Stimulated activated CD4-positive, alpha-beta T cell treated with anti-CD3 and anti-CD28 coated beads, Interleukin-4, amount 100 ng/mL, for 24 hours (primary cell): ENCODE results near the gene ROS1.

ENCODE experiments used
- DNase-seq: peaks from one replicate; pipeline ENCODE4 v3.0.0-alpha.2; 2020

ROS1 gene

DNA sequence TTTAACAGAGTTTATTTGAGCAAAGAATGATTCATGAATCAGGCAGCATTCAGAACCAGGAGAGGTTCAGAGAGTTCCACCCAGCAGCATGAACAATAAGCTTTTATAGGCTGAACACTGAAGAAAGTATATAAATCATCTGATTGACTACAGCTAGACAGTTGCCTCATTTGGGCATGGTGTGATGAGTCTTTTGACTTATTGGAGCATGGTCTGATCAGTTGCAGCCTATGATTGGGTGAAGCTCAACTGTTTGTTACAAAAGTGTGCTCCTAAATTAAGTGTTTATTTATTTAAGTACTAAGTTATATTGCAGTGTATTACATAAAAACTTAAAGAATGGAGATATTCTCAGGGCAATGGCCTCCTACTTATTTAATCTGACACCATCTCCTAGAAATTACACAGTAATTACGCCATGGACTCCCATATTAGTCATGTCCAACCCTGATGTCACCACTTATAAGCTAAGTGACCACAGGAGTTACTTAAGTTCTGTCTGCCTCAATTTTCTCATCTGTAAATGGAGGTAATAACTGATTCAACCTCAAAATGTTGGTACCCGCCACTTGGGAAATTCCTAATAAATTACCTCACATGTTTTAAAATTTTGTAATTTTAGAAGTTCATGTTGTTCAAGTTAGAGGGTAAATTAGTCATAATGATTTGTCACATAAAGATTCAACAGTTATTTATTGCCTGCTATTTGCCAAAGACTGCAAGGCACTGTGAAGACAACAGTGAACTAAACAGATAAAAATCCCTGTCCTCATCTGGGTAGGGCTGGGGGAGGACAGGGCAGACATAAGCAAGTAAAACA is 15.2 kb upstream of the ROS1 start:
- no peak for DNase-seq

GRCh38 chr6:117432273-117432672 is 6.5 kb upstream of the ROS1 start:
- no peak for DNase-seq

DNA sequence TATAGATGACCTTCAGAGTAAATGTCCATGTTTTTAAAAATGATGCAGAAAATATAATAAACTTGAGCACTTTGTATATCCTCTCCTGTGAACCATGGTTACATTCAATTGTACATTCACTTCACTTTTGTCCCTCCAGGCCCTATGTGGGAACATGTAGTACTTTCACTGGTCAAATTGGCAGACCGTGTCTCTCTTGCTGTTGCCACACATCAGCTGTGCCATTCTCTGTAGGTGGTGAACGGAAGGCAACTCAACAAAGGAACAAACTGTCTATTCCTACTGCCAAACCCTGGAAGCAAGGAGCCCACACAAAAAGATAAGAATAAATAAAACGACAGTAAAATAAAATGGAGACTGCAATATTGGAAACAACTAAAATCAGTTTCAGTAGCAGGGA is 2.0 kb downstream of the ROS1 start:
- no peak for DNase-seq

DNA sequence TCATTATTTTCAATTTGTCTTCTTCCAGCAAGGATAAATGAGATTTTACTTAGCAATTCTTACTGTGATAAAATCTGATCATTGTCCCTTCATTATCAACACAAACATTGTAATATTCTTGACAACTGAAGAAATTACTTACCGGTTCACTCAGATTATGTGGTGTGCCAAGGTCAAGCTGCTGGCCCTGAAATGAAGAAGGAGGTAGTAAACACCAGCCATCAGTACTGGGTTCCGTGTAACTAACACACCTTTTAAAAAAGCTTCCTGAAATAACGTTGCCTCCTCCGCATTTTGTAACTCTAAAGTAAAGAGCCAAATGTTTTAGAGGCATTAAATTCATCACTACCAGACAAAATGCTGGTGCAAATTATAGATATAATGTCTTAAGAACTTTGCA is 7.4 kb downstream of the ROS1 start:
- no peak for DNase-seq

- DNase-seq = no peak
Measured at GRCh38 chr6:117417851-117418250, 7.9 kb downstream of the ROS1 start.

DNA sequence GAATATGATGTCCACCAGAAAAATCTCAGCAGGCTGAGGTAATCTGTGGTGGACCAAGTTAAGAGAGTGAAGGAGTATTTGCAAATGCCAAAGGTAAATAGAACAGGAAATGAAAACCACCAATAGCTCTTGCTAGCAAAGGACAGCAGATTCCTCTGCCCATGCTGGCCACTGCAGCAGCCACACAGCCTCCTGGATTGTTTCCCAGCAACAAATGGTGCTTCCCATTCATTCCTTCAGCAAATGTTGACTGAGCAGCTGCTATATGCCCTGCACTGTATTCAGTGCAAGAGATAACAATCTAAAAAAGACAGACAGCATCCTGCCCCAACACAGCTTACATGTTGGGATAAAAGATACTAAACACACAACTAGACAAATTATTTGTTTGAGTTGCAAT is 11.0 kb downstream of the ROS1 start:
- no peak for DNase-seq

DNA sequence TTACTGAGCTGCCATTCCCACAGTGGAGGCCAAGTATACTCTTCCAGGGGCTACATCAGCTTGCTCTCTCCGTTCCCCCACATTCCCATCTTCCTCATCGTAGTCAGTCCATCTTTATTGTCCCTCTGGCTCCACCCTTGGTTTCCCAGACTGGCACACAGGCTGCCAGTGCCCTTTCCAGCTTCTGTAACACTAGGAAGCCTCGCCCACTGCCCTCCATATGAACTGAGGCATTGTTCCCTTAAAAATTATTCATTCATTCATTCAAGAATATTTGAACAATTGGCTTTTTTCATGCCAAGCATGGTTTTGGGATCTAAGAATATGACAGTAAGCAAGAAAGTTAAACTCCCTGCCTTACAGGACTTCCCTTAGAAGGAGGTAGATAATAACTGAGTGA is 14.3 kb downstream of the ROS1 start:
- DNase-seq = no peak

GRCh38 chr6:117409863-117410262 is 15.9 kb downstream of the ROS1 start:
- no peak for DNase-seq

DNA sequence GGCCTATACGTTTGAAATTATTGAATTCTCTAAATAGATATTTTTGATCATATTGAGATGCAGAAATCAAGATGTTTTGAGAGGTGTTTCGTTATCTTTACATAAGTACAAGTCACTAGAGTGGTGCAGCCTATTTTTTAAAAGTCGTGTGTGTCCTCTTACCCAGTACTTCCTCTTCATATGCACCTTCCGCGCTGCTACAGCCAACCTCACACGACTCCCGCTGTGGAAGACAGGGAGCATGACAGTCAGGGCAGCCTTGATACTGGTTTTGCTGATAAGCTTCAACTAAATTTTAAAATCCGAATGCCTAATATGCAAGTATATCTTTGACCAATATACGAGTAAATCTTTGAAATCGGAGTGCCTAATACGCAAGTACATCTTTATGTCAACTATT is 16.3 kb downstream of the ROS1 start:
- no peak for DNase-seq

- no peak for DNase-seq
Measured at GRCh38 chr6:117404548-117404947, 21.2 kb downstream of the ROS1 start.

- no peak for DNase-seq
Measured at GRCh38 chr6:117401799-117402198, 23.9 kb downstream of the ROS1 start.

DNA sequence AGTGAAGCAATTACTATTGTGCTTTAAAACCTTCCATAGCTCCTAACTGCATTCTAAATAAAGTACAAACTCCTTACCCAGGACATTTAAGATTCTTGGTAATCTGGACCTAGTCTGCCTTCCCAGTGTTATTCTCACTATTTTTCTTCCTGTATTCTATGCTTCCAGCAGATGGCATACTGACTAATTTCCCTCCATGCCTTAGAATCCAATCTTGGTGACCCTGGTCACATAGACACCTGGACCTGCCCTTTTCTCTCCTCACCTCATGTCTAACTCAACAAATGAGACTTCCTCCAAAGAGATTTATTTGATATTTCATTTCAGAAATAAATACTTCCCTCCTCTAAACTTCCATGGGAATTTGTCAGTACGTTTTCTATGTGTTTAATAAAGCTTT is 25.8 kb downstream of the ROS1 start:
- no peak for DNase-seq

DNA sequence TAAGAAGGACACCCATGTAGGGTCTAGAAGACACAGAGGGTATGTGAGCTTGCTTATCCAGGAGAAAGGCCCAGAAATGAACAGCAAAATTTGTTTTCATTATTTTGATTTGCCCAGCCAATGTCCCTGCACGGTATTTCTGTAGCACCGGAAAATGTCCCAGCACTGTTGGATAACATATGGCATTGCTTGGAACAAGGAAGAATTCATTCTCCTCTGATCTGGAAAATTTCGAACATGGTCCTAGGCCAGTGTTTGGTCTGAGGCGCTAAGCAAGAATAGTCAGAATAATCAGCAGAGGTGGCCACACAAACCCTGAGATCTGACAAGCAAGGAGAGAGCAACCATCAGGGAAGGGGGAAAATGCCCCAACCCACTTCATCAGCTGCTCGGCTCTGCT is 26.6 kb downstream of the ROS1 start:
- DNase-seq = no peak

- DNase-seq = no peak
Measured at GRCh38 chr6:117397536-117398227, 28.1 kb downstream of the ROS1 start.

GRCh38 chr6:117396228-117396627 is 29.5 kb downstream of the ROS1 start:
- DNase-seq = no peak

GRCh38 chr6:117395164-117395563 is 30.6 kb downstream of the ROS1 start:
- DNase-seq = no peak

DNA sequence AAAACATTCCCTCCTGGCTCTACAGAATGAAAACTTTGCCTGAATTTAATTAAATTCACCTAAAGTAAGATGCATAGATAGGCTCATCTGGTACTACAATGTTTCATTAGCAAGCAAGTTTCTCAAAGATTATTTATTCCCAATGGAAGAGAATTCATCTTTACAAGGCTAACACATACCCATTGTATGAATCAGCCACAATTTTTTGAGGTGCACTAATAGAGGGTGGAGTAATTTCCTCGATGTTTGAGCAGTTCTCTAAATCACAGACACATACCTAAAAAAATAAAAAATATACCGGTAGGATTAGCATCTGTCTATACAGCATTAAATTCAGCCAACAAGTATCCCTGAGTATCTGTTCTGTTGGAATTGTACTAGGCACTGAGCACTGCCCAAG is 32.7 kb downstream of the ROS1 start:
- DNase-seq = no peak

DNA sequence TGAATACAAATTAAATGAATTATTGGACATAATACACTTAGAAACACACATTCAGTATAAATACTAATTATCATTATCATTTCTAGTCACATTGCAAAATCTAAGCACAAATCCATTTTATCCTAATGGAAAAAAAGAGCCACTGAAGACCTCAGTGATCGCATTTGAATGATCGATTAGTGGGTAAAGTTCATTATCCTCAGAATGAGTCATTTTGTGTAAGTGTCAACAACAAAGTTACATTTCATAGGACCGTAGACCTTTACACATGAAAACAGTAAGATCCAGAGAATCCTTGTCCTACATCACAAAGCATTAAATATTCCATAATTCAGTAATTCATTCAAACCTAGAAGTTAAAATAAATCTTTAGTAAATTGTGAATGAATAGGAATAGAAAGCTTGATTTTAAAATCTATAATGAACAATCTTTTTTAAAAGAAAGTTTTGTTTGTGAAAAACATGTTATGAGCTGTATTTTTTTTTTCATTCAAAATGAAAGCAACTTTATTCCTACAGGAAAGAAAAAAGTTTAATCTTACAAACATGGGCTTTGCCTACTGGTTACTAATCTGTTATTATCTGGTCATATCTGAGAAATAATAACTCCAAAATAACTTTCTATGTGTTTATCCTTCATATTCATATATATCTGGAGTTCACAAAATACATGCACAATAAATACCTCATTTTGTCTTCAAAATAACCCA is 33.7 kb downstream of the ROS1 start:
- no peak for DNase-seq

DNA sequence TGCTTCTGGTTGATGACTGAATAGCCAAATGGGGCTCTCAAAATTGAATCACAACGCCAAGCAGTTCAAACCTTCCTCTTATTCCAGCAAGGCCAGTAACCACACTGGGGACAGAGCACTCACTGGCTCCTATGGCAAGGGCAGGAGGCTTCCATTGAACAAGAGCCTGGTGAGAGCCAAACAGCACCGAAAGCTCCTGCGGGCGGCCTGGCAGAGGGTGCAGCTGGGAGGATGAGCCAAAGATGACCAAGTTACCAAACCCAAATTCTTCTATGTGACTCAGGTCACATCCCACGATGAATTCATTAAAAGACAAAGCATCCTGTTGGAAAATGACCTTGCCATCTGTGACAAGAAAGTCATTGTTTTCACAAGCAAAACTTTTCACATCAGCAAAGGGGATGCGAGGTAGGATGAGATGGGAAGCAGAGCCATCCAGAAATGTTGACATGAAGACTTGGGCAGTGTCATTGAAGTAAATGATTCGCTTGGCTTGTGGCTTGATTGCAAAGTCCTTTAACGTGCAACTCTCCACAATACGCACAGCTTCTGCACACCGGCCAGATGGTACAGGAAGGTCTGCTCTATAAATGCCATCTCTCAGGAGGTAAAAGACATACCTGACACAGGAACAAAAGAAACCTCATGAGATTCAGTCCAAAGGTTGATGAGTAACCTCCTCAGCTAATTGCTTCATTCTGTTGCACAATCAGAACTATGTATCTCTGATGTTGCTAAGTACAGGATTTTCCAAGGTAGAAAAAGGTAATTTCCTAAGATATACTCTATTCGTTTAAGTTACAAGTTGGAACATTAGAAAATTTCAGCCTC is 36.3 kb downstream of the ROS1 start:
- no peak for DNase-seq

DNA sequence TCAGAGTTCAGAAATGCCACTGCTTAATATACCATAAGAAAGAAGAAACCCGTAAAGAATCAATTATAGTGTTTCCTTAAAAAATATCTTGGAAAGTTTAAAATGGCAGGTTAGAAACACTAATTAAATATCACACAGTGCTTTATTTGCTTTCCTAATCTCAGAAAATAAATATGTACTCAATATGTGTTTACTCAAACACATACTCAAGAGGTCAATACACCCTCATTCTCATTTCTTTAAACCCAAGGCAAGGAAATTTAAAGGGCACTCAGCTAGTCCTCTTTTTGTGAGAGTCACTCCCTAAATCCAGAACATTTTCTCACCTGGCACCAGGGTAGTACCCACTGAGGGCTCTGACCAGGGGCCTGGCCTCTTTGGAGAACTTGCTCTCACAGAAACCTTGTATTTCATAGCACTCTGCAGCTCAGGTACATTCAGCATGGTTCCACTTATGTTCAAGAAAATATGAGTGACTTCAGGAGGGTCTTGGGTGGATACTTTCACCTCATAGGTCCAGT is 38.2 kb downstream of the ROS1 start:
- DNase-seq = no peak

GRCh38 chr6:117384659-117385058 is 41.1 kb downstream of the ROS1 start:
- no peak for DNase-seq

- DNase-seq = no peak
Measured at GRCh38 chr6:117381749-117382148, 44.0 kb downstream of the ROS1 start.

- DNase-seq = no peak
Measured at GRCh38 chr6:117380298-117380697, 45.4 kb downstream of the ROS1 start.
